H9 (cell line): ENCODE results near the gene SIN3B. TPM values are rescaled to one million over a fixed set of nuclear protein-coding genes. Genes with fewer than 3 reads are reported as not detected.

Experiments used
- DNase-seq: peaks from one replicate; pipeline ENCODE4 v3.0.0-alpha.2; 2017
- H2AFZ ChIP-seq: one replicate; pipeline ENCODE4 v1.6.1; 2013; ENCODE audit warnings: mild to moderate bottlenecking, low read length, control low read depth, moderate library complexity
- H2AK5ac ChIP-seq: 2 replicates; pipeline ENCODE4 v1.6.1; 2013; ENCODE audit warnings: low read length, control low read depth, mixed read lengths; ENCODE audit not compliant: insufficient read length
- H2BK120ac ChIP-seq: one replicate; pipeline ENCODE4 v1.6.1; 2013; ENCODE audit warnings: low read depth, mild to moderate bottlenecking, low read length, control low read depth, inconsistent platforms; ENCODE audit not compliant: poor library complexity, severe bottlenecking
- H2BK12ac ChIP-seq: 2 replicates; pipeline ENCODE4 v1.6.1; 2013; ENCODE audit warnings: low read length, control low read depth, mixed read lengths, low read depth; ENCODE audit not compliant: insufficient read length
- H2BK15ac ChIP-seq: 2 replicates; pipeline ENCODE4 v1.6.1; 2013; ENCODE audit warnings: low read depth, low read length, control low read depth
- H2BK20ac ChIP-seq: one replicate; pipeline ENCODE4 v1.6.1; 2013; ENCODE audit warnings: low read depth, mild to moderate bottlenecking, low read length, control low read depth, inconsistent platforms; ENCODE audit not compliant: poor library complexity, severe bottlenecking
- H2BK5ac ChIP-seq: 2 replicates; pipeline ENCODE4 v1.6.1; 2013; ENCODE audit warnings: low read length, control low read depth, mixed read lengths; ENCODE audit not compliant: insufficient read length
- H3K14ac ChIP-seq: 2 replicates; pipeline ENCODE4 v1.6.1; 2013; ENCODE audit warnings: low read length, control low read depth; ENCODE audit not compliant: insufficient read depth
- H3K18ac ChIP-seq: 2 replicates; pipeline ENCODE4 v1.6.1; 2013; ENCODE audit warnings: low read depth, mild to moderate bottlenecking, mixed read lengths, low read length, control low read depth; ENCODE audit not compliant: insufficient read length
- H3K23ac ChIP-seq: 2 replicates; pipeline ENCODE4 v1.6.1; 2013; ENCODE audit warnings: low read length, control low read depth, mixed read lengths, low read depth; ENCODE audit not compliant: insufficient read length
- H3K23me2 ChIP-seq: 2 replicates; pipeline ENCODE4 v1.6.1; 2013; ENCODE audit warnings: low read depth, mild to moderate bottlenecking, mixed read lengths, low read length, control low read depth; ENCODE audit not compliant: insufficient read length, poor library complexity, severe bottlenecking
- H3K27ac ChIP-seq: 2 replicates; pipeline ENCODE4 v1.5.1; 2013; ENCODE audit warnings: low read length, control low read depth, mixed read lengths, low read depth; ENCODE audit not compliant: insufficient read length
- H3K27me3 ChIP-seq: 2 replicates; pipeline ENCODE4 v1.6.1; 2013; ENCODE audit warnings: low read length, control low read depth, inconsistent platforms; ENCODE audit not compliant: insufficient read depth
- H3K4ac ChIP-seq: 2 replicates; pipeline ENCODE4 v1.6.1; 2013; ENCODE audit warnings: low read depth, mild to moderate bottlenecking, control low read depth, inconsistent platforms, low read length, moderate library complexity
- H3K4me1 ChIP-seq: 2 replicates; pipeline ENCODE4 v1.6.1; 2013; ENCODE audit warnings: low read length, control low read depth, inconsistent platforms; ENCODE audit not compliant: insufficient read depth
- H3K4me2 ChIP-seq: 2 replicates; pipeline ENCODE4 v1.6.1; 2013; ENCODE audit warnings: low read length, control low read depth, mixed read lengths; ENCODE audit not compliant: insufficient read length, insufficient read depth
- H3K56ac ChIP-seq: 2 replicates; pipeline ENCODE4 v1.6.1; 2013; ENCODE audit warnings: low read depth, mild to moderate bottlenecking, mixed read lengths, low read length, control low read depth; ENCODE audit not compliant: insufficient read length
- H3K79me1 ChIP-seq: 2 replicates; pipeline ENCODE4 v1.6.1; 2013; ENCODE audit warnings: low read depth, mild to moderate bottlenecking, moderate library complexity, low read length, control low read depth, inconsistent platforms; ENCODE audit not compliant: insufficient read depth, poor library complexity, severe bottlenecking
- H3K79me2 ChIP-seq: 2 replicates; pipeline ENCODE4 v1.6.1; 2013; ENCODE audit warnings: low read length, control low read depth, inconsistent platforms; ENCODE audit not compliant: insufficient read depth
- H3K9ac ChIP-seq: 2 replicates; pipeline ENCODE4 v1.6.1; 2013; ENCODE audit warnings: low read length, control low read depth, mixed read lengths; ENCODE audit not compliant: insufficient read length; ENCODE audit errors: extremely low read depth
- H3K9me3 ChIP-seq: one replicate; pipeline ENCODE4 v1.6.1; 2013; ENCODE audit warnings: low read depth, low read length, inconsistent platforms; ENCODE audit not compliant: control insufficient read depth
- H3T11ph ChIP-seq: one replicate; pipeline ENCODE4 v1.6.1; 2013; ENCODE audit warnings: mild to moderate bottlenecking, low read length, control low read depth, inconsistent platforms
- H4K20me1 ChIP-seq: one replicate; pipeline ENCODE4 v1.6.1; 2013; ENCODE audit not compliant: control insufficient read depth, insufficient read length, insufficient read depth
- H4K5ac ChIP-seq: 2 replicates; pipeline ENCODE4 v1.6.1; 2013; ENCODE audit warnings: low read depth, mild to moderate bottlenecking, mixed read lengths, low read length, control low read depth; ENCODE audit not compliant: insufficient read length
- H4K8ac ChIP-seq: replicated peaks from 2 replicates; pipeline ENCODE4 v1.6.1; 2013; ENCODE audit warnings: low read length, control low read depth, mixed read lengths, low read depth; ENCODE audit not compliant: insufficient read length
- H4K91ac ChIP-seq: 2 replicates; pipeline ENCODE4 v1.6.1; 2013; ENCODE audit warnings: low read depth, mild to moderate bottlenecking, moderate library complexity, mixed read lengths, low read length, control low read depth; ENCODE audit not compliant: insufficient read length
- H3K27ac Mint-ChIP-seq, 3 experiments: 2 replicates in 2 of 3; 3 replicates in 1 of 3; pipeline ENCODE4 v1.8.0; 2020 to 2021; ENCODE audit warnings: mixed read lengths in 3 of 3, mild to moderate bottlenecking in 1 of 3, moderate library complexity in 1 of 3
- H3K27me3 Mint-ChIP-seq: 2 replicates; pipeline ENCODE4 v1.8.0; 2021; ENCODE audit warnings: low read depth, mild to moderate bottlenecking, moderate library complexity, mixed read lengths
- H3K36me3 Mint-ChIP-seq, 3 experiments: 2 replicates in 2 of 3; 3 replicates in 1 of 3; pipeline ENCODE4 v1.8.0; 2020 to 2021; ENCODE audit warnings: low read depth in 3 of 3, mixed read lengths in 3 of 3; ENCODE audit not compliant: insufficient read depth in 1 of 3
- H3K4me1 Mint-ChIP-seq, 2 experiments: 2 replicates each; pipeline ENCODE4 v1.8.0; 2020; ENCODE audit warnings: mixed read lengths in 2 of 2
- H3K4me3 Mint-ChIP-seq, 2 experiments: 2 replicates in 1 of 2; 3 replicates in 1 of 2; pipeline ENCODE4 v1.8.0; 2020 to 2021; ENCODE audit warnings: mild to moderate bottlenecking in 2 of 2, mixed read lengths in 2 of 2, moderate library complexity in 1 of 2
- H3K9me3 Mint-ChIP-seq, 2 experiments: 2 replicates in 1 of 2; 3 replicates in 1 of 2; pipeline ENCODE4 v1.8.0; 2020; ENCODE audit warnings: mild to moderate bottlenecking in 2 of 2, mixed read lengths in 2 of 2, moderate library complexity in 1 of 2
- CTCF ChIP-seq: fragments of 200-600 bp; sonication (generic); conservative IDR thresholded peaks from 3 replicates; pipeline ENCODE4 v1.8.0; 2021; ENCODE audit warnings: antibody characterized with exemption, mild to moderate bottlenecking
- WGBS: extraction: QIAGEN DNeasy Blood & Tissue Kit; methylation state at CpG from one replicate; pipeline ENCODE4 v1.1.7; 2013; ENCODE audit warnings: missing lambda C conversion rate, low lambda C conversion rate, mixed read lengths; ENCODE audit not compliant: insufficient read length; ENCODE audit errors: extremely low coverage; 5-methylcytosine and 5-hydroxymethylcytosine counted together
- total RNA-seq: library from RNA; stranded (reverse); gene quantifications from 2 replicates; pipeline ENCODE4 v1.2.1, GENCODE V29; 2021

Gene SIN3B
- total RNA-seq, 1 experiment from 2014 or later = 72.7 TPM

- no peaks in the 10 kb centered on the region for H3K27me3 ChIP-seq
- no peak overlapping the region for H4K91ac ChIP-seq
- H3K23ac ChIP-seq = no peak overlapping the region
- no peak for TF ChIP-seq CTCF
- H3K9me3 Mint-ChIP-seq = peaks cover 31 to 34% of the 10 kb centered on the region in 2 experiments
- H2BK20ac ChIP-seq = no peak overlapping the region
- H3K27me3 Mint-ChIP-seq = peaks cover 5% of the 10 kb centered on the region
- H3K36me3 Mint-ChIP-seq = peaks cover 16 to 28% (median 21%) of the 10 kb centered on the region in 3 experiments
- no peaks in the 10 kb centered on the region for H3K79me2 ChIP-seq
- H4K20me1 ChIP-seq = no peaks in the 10 kb centered on the region
- no peak overlapping the region for H3K4ac ChIP-seq
- H3K4me3 Mint-ChIP-seq = no peak overlapping the region
- H3K4me1 ChIP-seq = no peaks in the 10 kb centered on the region
- no peak overlapping the region for H3K14ac ChIP-seq
- H3T11ph ChIP-seq = no peak overlapping the region
- no peak overlapping the region for H3K18ac ChIP-seq
- H3K4me2 ChIP-seq = no peak overlapping the region
- no peak overlapping the region for H2BK12ac ChIP-seq
- no peak overlapping the region for H3K9ac ChIP-seq
- no peak overlapping the region for H4K8ac ChIP-seq
- no peaks in the 10 kb centered on the region for H3K23me2 ChIP-seq
- H3K4me1 Mint-ChIP-seq = no peaks in the 10 kb centered on the region
- no peak overlapping the region for H2BK15ac ChIP-seq
- H4K5ac ChIP-seq = no peak overlapping the region
- H3K27ac Mint-ChIP-seq = peak overlapping the region in 2 of 3 experiments; percentile 40 to 73; a peak in 1 of 7 replicates
- H3K56ac ChIP-seq = no peak overlapping the region
- no peak overlapping the region for H3K27ac ChIP-seq
- H2AK5ac ChIP-seq = no peak overlapping the region
- no peaks in the 10 kb centered on the region for H3K79me1 ChIP-seq
- H2BK120ac ChIP-seq = no peak overlapping the region
- no peak for DNase-seq
- H2AFZ ChIP-seq = no peak overlapping the region
- no CpG with 5 or more reads among the region's 11 CpGs for WGBS
- no peak overlapping the region for H2BK5ac ChIP-seq
- peaks cover 7% of the 10 kb centered on the region for H3K9me3 ChIP-seq
These were observed 85.2 kb downstream of the SIN3B start for GRCh38 chr19:16914421-16914820.
